Activated CD4-positive, alpha-beta T cell treated with anti-CD3 and anti-CD28 coated beads, Interleukin-2, amount 50 U/mL, for 48 hours (primary cell): Measurements from ENCODE around the gene GNAI1.

Source experiments
- DNase-seq, 2 experiments: peaks; one replicate each; pipeline ENCODE4 v3.0.0-alpha.2; 2020

The GNAI1 gene

GRCh38 chr7:80257756-80258155, 123.1 kb downstream of the GNAI1 start:
- DNase-seq, result no peak

GRCh38 chr7:80260606-80261005, 126.0 kb downstream of the GNAI1 start:
- no peak for DNase-seq

- no peak for DNase-seq
These were observed 128.7 kb downstream of the GNAI1 start for GRCh38 chr7:80263333-80263732.

DNA sequence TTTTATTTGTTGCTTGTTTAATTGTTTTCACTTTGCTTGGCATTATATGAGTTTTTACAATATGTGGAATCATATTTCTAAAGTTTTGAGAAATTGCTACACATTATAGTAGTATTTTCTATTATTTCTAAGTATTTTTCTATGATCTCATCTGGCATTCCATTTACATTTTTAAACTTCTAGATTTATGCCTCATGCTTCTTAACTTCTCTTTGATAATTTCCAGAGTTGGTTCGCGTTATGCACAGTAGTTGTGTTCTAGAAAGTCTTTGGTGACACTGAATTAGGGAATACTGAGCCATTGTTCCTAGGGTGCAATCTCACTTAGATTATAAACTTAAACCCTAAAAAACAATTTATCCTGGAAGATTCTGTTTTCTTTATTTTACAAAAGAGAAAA, 129.2 kb downstream of the GNAI1 start:
- no peak for DNase-seq

- DNase-seq, result no peak
These were observed 130.3 kb downstream of the GNAI1 start for GRCh38 chr7:80264769-80265495.

- no peak for DNase-seq
These were observed 138.1 kb downstream of the GNAI1 start for GRCh38 chr7:80272560-80273239.

GRCh38 chr7:80273327-80273726, 138.7 kb downstream of the GNAI1 start:
- no peak for DNase-seq

DNA sequence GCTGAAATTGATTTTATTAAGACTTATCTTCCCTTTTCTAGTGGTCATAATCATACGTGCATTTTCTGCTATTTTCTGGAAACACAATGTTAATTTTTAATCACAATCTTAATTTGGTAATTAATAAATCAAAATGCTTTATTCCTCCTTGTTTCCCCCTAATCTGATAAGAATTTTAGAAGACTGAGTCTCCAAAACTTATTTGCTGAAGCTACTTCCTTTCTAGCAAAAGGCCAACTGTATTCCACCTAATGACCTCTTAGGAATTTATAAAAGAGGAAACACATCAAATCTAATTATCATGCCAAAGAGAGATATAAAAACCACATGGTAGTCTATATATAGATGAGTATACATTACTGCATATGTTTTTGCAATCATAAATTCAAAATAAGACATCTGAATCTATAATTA, 140.6 kb downstream of the GNAI1 start:
- DNase-seq, result no peak
